Activated B cell treated with CpG ODN at 0.5 μM for 24 hours (primary cell): ENCODE measurements around the gene SMG9. TPM values are rescaled to one million over a fixed set of nuclear protein-coding genes. Genes with fewer than 3 reads are reported as not detected.

Experiments
- ATAC-seq: fragments of 200-7000 bp; cut with Tn5 transposase; one replicate; pipeline ENCODE4 v1.10.0; 2021; ENCODE audit warnings: low read depth, mild to moderate bottlenecking, moderate library complexity
- CTCF ChIA-PET: fragments of 350-600 bp; sonication (Branson Sonifier 250); formaldehyde crosslinking; loops from one replicate; lab custom pipeline; 2021; ENCODE audit warnings: antibody characterized with exemption; lab: Charles Lee
- POLR2A ChIA-PET: fragments of 350-600 bp; sonication (Branson Sonifier 250); formaldehyde crosslinking; loops from one replicate; lab custom pipeline; 2021; ENCODE audit warnings: antibody characterized with exemption; lab: Charles Lee
- DNase-seq: peaks from one replicate; pipeline ENCODE4 v3.0.0; 2022
- H3K27ac Mint-ChIP-seq: one replicate; pipeline ENCODE4 v1.8.0; 2020; ENCODE audit warnings: mixed read lengths
- H3K27me3 Mint-ChIP-seq: one replicate; pipeline ENCODE4 v1.8.0; 2021; ENCODE audit warnings: mixed read lengths
- H3K36me3 Mint-ChIP-seq: one replicate; pipeline ENCODE4 v1.8.0; 2021; ENCODE audit warnings: low read depth, mixed read lengths
- H3K4me1 Mint-ChIP-seq: one replicate; pipeline ENCODE4 v1.8.0; 2021; ENCODE audit warnings: mixed read lengths
- H3K4me3 Mint-ChIP-seq: one replicate; pipeline ENCODE4 v1.8.0; 2020; ENCODE audit warnings: mild to moderate bottlenecking, mixed read lengths
- H3K9me3 Mint-ChIP-seq: one replicate; pipeline ENCODE4 v1.8.0; 2020; ENCODE audit warnings: mixed read lengths
- CTCF ChIP-seq: fragments of 200-600 bp; IDR thresholded peaks from one replicate; pipeline ENCODE4 v1.8.0; 2022; ENCODE audit warnings: antibody characterized with exemption, mild to moderate bottlenecking
- intact Hi-C: fragments of 100-400 bp; cut with micrococcal nuclease; formaldehyde crosslinking; loops from one replicate; pipeline ENCODE4 v1.15.1; 2024
- total RNA-seq: library from RNA; stranded (reverse); gene quantifications from 2 replicates; pipeline ENCODE4 v1.2.3, GENCODE V29; 2022

The SMG9 gene
- total RNA-seq, 1 donor from 2014 or later, result 105 TPM

- TF ChIP-seq CTCF, result no peak
- H3K27ac Mint-ChIP-seq, result no peak within 1 kb of the TSS
- DNase-seq (no peak), ATAC-seq (no peak)
- no peak within 1 kb of the TSS for H3K4me3 Mint-ChIP-seq
- peaks cover 11% of the 10 kb centered on the region for H3K27me3 Mint-ChIP-seq
- POLR2A ChIA-PET, result interaction anchor here (0.7 kb wide), 1 partner anchor 436 kb away, joined by 5 read pairs; no protein-coding TSS in a partner anchor
- no peaks in the 10 kb centered on the region for H3K36me3 Mint-ChIP-seq
- intact Hi-C loops, result no loop called here
- CTCF ChIA-PET, result no interaction called here
- H3K4me1 Mint-ChIP-seq, result no peaks in the 10 kb centered on the region
- no peaks in the 10 kb centered on the region for H3K9me3 Mint-ChIP-seq
These were observed 39.0 kb downstream of the SMG9 start, which contains the start of gene IRGC for GRCh38 chr19:43715776-43716175. IRGC (plus strand) TSS chr19:43716076; CDS start chr19:43718559, 2,483 bp downstream.

GRCh38 chr19:43713208-43713607 is 41.6 kb downstream of the SMG9 start:
- POLR2A ChIA-PET, result no interaction called here
- Mint-ChIP-seq H3K9me3 (peaks cover 3% of the 10 kb centered on the region), H3K4me1 (no peaks in the 10 kb centered on the region), H3K36me3 (no peaks in the 10 kb centered on the region), H3K4me3 (no peak overlapping the region), H3K27me3 (peaks cover 15% of the 10 kb centered on the region), H3K27ac (no peak overlapping the region)
- no peak for TF ChIP-seq CTCF
- CTCF ChIA-PET, result no interaction called here
- no peak for DNase-seq
- ATAC-seq, result no peak
- intact Hi-C loops, result no loop called here

GRCh38 chr19:43711751-43712355 is 42.9 kb downstream of the SMG9 start:
- H3K9me3 Mint-ChIP-seq, result peaks cover 3% of the 10 kb centered on the region
- TF ChIP-seq CTCF, result no peak
- intact Hi-C loops, result no loop called here
- H3K27ac Mint-ChIP-seq, result no peak overlapping the region
- H3K36me3 Mint-ChIP-seq, result no peaks in the 10 kb centered on the region
- H3K27me3 Mint-ChIP-seq, result peaks cover 15% of the 10 kb centered on the region
- DNase-seq (no peak), ATAC-seq (no peak)
- POLR2A ChIA-PET, result no interaction called here
- H3K4me1 Mint-ChIP-seq, result no peaks in the 10 kb centered on the region
- CTCF ChIA-PET, result no interaction called here
- no peak overlapping the region for H3K4me3 Mint-ChIP-seq

- DNase-seq, result no peak
- no peak overlapping the region for H3K4me3 Mint-ChIP-seq
- peaks cover 3% of the 10 kb centered on the region for H3K9me3 Mint-ChIP-seq
- peaks cover 12% of the 10 kb centered on the region for H3K27me3 Mint-ChIP-seq
- ChIA-PET POLR2A (no interaction called here), CTCF (no interaction called here)
- H3K27ac Mint-ChIP-seq, result no peak overlapping the region
- no peaks in the 10 kb centered on the region for H3K36me3 Mint-ChIP-seq
- no peak for ATAC-seq
- TF ChIP-seq CTCF, result no peak
- intact Hi-C loops, result no loop called here
- H3K4me1 Mint-ChIP-seq, result no peaks in the 10 kb centered on the region
These were observed 46.0 kb downstream of the SMG9 start for GRCh38 chr19:43708716-43709115.

GRCh38 chr19:43707158-43707712 is 47.5 kb downstream of the SMG9 start:
- DNase-seq, result no peak
- TF ChIP-seq CTCF, result no peak
- H3K4me3 Mint-ChIP-seq, result no peak overlapping the region
- H3K27me3 Mint-ChIP-seq, result peaks cover 9% of the 10 kb centered on the region
- H3K4me1 Mint-ChIP-seq, result peaks cover 2% of the 10 kb centered on the region
- intact Hi-C loops, result no loop called here
- peaks cover 3% of the 10 kb centered on the region for H3K9me3 Mint-ChIP-seq
- CTCF ChIA-PET, result no interaction called here
- POLR2A ChIA-PET, result no interaction called here
- no peak for ATAC-seq
- H3K36me3 Mint-ChIP-seq, result no peaks in the 10 kb centered on the region
- H3K27ac Mint-ChIP-seq, result no peak overlapping the region
